ENCODE data around the gene IL17RC. TPM values are rescaled to one million over a fixed set of nuclear protein-coding genes. Genes with fewer than 3 reads are reported as not detected.

The IL17RC gene
- total and polyA plus RNA-seq, 2 of the 4 experiments (the other 2 are of a cell fraction), result 20.8 to 28.3 TPM

- Histone ChIP-seq H3K9ac (ENCODE audit: low read depth, low read length) (no peak overlapping the region), H3K79me1 (ENCODE audit: low read depth in 1 of 2, low read length in 2 of 2) (peaks cover 3 to 15% of the 10 kb centered on the region in 2 experiments), H3K4me1 (ENCODE audit: control insufficient read depth, insufficient read depth, low read length) (peaks cover 6% of the 10 kb centered on the region), H3K27me3 (ENCODE audit: control insufficient read depth, insufficient read depth, low read length) (no peaks in the 10 kb centered on the region), H2BK20ac (ENCODE audit: low read depth, low read length) (no peak overlapping the region), H4K20me1 (ENCODE audit: insufficient read depth, low read length) (no peaks in the 10 kb centered on the region; the same call in 1 of the 2 replicates), H2AK9ac (replicated peaks; ENCODE audit: low read depth, low read length, poor library complexity) (no peak overlapping the region), H2AFZ (replicated peaks; ENCODE audit: low read length, poor library complexity) (no peak overlapping the region), H3K4me2 (ENCODE audit: low read depth, low read length) (no peak overlapping the region), H3K9me1 (ENCODE audit: insufficient read depth, low read length) (no peaks in the 10 kb centered on the region), H3K56ac (ENCODE audit: extremely low read depth, insufficient read depth, low read length) (no peak overlapping the region), H3K27ac (ENCODE audit: insufficient read depth, low read length) (no peak overlapping the region), H4K5ac (ENCODE audit: low read depth, low read length) (no peak overlapping the region), H3K14ac (replicated peaks; ENCODE audit: low read depth, low read length) (no peak overlapping the region), H3K9me3 (ENCODE audit: control insufficient read depth, insufficient read depth, low read length) (no peaks in the 10 kb centered on the region), H4K91ac (ENCODE audit: insufficient read depth, low read depth, low read length) (no peak overlapping the region), H2BK15ac (ENCODE audit: low read depth, low read length) (no peak overlapping the region), H2BK120ac (ENCODE audit: low read depth, low read length) (no peak overlapping the region), H3K4me3 (ENCODE audit: insufficient read depth, low read depth, low read length) (no peak overlapping the region), H2AK5ac (ENCODE audit: low read depth, low read length) (no peak overlapping the region), H3K18ac (ENCODE audit: low read depth, low read length) (no peak overlapping the region), H3K4ac (ENCODE audit: low read depth, low read length) (no peak overlapping the region), H4K8ac (ENCODE audit: low read depth in 2 of 2, low read length in 2 of 2) (no peak overlapping the region), H2BK5ac (ENCODE audit: low read depth, low read length, poor library complexity, severe bottlenecking) (no peak overlapping the region), H3K23ac (ENCODE audit: low read depth, low read length) (no peak overlapping the region), H3K36me3 (ENCODE audit: control insufficient read depth, insufficient read depth, low read length) (peaks cover 2% of the 10 kb centered on the region; the same call in 1 of the 2 replicates)
- dilution Hi-C loops (cut with HindIII; ENCODE audit: low sequenced_read_pairs, unreplicated experiment), result no loop called here
- BruUV-seq (replicated peaks), result no TSS peak
- in situ Hi-C loops (cut with MboI; ENCODE audit: low sequenced_read_pairs), result no loop called here
- no peak for TF ChIP-seq BHLHE40 (IDR thresholded peaks at IDR 0.05; ENCODE audit: low read depth, low read length)
- TF ChIP-seq RAD21 (IDR thresholded peaks at IDR 0.05; ENCODE audit: low read length), result no peak
- TF ChIP-seq SMC3 (IDR thresholded peaks at IDR 0.05; ENCODE audit: low read depth, low read length), result no peak
- TF ChIP-seq, protein P1, sequence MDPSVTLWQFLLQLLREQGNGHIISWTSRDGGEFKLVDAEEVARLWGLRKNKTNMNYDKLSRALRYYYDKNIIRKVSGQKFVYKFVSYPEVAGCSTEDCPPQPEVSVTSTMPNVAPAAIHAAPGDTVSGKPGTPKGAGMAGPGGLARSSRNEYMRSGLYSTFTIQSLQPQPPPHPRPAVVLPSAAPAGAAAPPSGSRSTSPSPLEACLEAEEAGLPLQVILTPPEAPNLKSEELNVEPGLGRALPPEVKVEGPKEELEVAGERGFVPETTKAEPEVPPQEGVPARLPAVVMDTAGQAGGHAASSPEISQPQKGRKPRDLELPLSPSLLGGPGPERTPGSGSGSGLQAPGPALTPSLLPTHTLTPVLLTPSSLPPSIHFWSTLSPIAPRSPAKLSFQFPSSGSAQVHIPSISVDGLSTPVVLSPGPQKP (IDR thresholded peaks at IDR 0.05; ENCODE audit: borderline replicate concordance, low read depth, low read length), result no peak
- no peak for TF ChIP-seq MAZ (IDR thresholded peaks at IDR 0.05; ENCODE audit: borderline replicate concordance, low read depth, low read length)
- TF ChIP-seq RFX5 (IDR thresholded peaks at IDR 0.05; ENCODE audit: low read depth, low read length), result no peak
- TF ChIP-seq RCOR1 (IDR thresholded peaks at IDR 0.05; ENCODE audit: insufficient replicate concordance, low read length), result no peak
- TF ChIP-seq CHD1 (IDR thresholded peaks at IDR 0.05; ENCODE audit: low read depth, low read length), result no peak
- no peak for TF ChIP-seq MAFK (IDR thresholded peaks at IDR 0.05; ENCODE audit: low read depth, low read length)
- TF ChIP-seq CTCF (conservative IDR thresholded peaks at IDR 0.05; ENCODE audit: low read depth, low read length), result no peak
- TF ChIP-seq MXI1 (IDR thresholded peaks at IDR 0.05; ENCODE audit: borderline replicate concordance, low read depth, low read length), result no peak
- TF ChIP-seq NFE2L2 (IDR thresholded peaks at IDR 0.05; ENCODE audit: low read depth, low read length), result no peak
- ChIA-PET POLR2A (ENCODE audit: unreplicated experiment) (no interaction called here), CTCF (no interaction called here)
- ATAC-seq (ENCODE audit: low read depth), result no peak
- intact Hi-C loops (cut with micrococcal nuclease), result no loop called here
- no peak for DNase-seq
- 60% methylated on average over 1 of the region's 5 CpGs; no CpG with 5 or more reads in 1 of the 2 experiments for WGBS, 2 experiments (ENCODE audit: extremely low coverage in 2 of 2, insufficient read length in 1 of 2)
Measured at GRCh38 chr3:9887480-9887879, 29.4 kb upstream of the IL17RC start.
